ENCODE results near the gene CERKL.

The CERKL gene

DNA sequence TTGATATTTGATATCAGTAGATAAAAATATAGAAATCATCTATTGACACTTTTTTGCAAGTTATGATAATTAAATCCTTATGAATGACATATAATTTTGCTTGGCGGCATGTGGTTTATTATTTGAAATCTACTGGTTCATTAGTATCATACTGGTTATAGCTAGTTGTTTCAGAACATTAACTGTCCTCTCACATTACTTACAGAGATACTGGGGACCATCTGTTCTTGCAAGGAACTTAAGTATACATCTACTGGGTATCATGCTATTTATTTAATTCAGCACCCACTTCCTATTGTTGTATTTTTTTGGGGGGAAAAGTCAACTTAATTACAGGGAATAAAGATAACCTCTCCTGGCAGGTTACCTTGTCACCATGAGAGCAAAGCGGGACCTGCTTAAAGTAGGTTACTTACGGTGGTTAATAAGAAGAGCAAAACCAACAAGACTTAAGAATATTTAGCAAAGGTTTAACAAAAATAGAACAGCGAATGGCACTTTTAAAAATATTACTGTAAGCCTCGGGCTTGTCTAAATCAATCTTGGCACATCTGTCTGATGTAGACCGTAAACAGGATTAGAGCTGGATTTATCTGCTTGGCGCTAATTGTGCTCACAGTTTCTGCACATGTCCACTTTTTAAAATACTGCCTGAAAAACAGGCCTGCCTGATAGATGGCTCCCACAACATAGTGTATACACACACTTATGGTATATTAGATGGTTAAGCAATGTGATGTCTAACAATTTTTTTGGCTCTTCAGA is 41.8 kb downstream of the CERKL start:
- H3K4me3 ChIP-seq (ENCODE audit: low read depth, low read length, poor library complexity, severe bottlenecking) = no peak overlapping the region
- H3K4me2 ChIP-seq (ENCODE audit: low read length) = no peak overlapping the region
- H3K79me2 ChIP-seq (ENCODE audit: insufficient read depth, low read length) = no peaks in the 10 kb centered on the region
- no peaks in the 10 kb centered on the region for H3K36me3 ChIP-seq (ENCODE audit: insufficient read depth, low read length)
- no peak overlapping the region for H3K9ac ChIP-seq (ENCODE audit: low read length)
- no peak overlapping the region for H2AFZ ChIP-seq (ENCODE audit: low read length)
- no peaks in the 10 kb centered on the region for H3F3A ChIP-seq (ENCODE audit: insufficient read depth, low read length)
- no peaks in the 10 kb centered on the region for H4K20me1 ChIP-seq (ENCODE audit: insufficient read depth, low read length)
- H3K4me1 ChIP-seq (ENCODE audit: insufficient read depth, low read length, severe bottlenecking) = no peaks in the 10 kb centered on the region
- TF ChIP-seq EZH2 (IDR thresholded peaks at IDR 0.05; ENCODE audit: borderline replicate concordance, low read length) = no peak
- H3K27me3 ChIP-seq (ENCODE audit: insufficient read depth, low read length) = no peaks in the 10 kb centered on the region
- no peaks in the 10 kb centered on the region for H3K9me3 ChIP-seq (ENCODE audit: low read length)
- no peak overlapping the region for H3K27ac ChIP-seq (ENCODE audit: low read depth, low read length, poor library complexity, severe bottlenecking)
- H3K9me2 ChIP-seq (ENCODE audit: low read depth, low read length) = no peaks in the 10 kb centered on the region

DNA sequence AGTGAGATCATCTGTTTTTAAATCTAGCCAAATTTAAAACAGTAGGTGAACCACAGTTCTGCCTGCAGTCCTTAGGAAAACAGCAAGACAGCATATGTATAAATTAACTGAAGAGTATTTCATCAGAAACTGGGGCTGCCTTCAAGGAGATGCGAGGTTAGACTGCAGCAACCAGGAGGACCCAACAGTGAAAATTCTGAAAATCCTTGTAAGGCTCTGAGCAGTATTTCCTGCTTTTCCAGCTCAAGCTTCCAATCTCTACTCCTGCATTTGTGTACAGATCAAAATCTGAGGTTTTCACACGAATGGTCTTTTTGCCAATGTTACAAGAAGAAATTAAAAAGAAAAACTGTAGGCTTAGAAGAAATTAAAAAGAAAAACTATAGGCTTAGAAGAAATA is 43.7 kb downstream of the CERKL start:
- Histone ChIP-seq H3K9me3 (ENCODE audit: low read length) (no peaks in the 10 kb centered on the region), H3K9me2 (ENCODE audit: low read depth, low read length) (no peaks in the 10 kb centered on the region), H2AFZ (ENCODE audit: low read length) (no peak overlapping the region), H3K4me1 (ENCODE audit: insufficient read depth, low read length, severe bottlenecking) (no peaks in the 10 kb centered on the region), H3F3A (ENCODE audit: insufficient read depth, low read length) (no peaks in the 10 kb centered on the region), H3K27me3 (ENCODE audit: insufficient read depth, low read length) (no peaks in the 10 kb centered on the region), H3K27ac (ENCODE audit: low read depth, low read length, poor library complexity, severe bottlenecking) (no peak overlapping the region), H4K20me1 (ENCODE audit: insufficient read depth, low read length) (no peaks in the 10 kb centered on the region), H3K36me3 (ENCODE audit: insufficient read depth, low read length) (no peaks in the 10 kb centered on the region), H3K79me2 (ENCODE audit: insufficient read depth, low read length) (no peaks in the 10 kb centered on the region), H3K4me2 (ENCODE audit: low read length) (no peak overlapping the region), H3K9ac (ENCODE audit: low read length) (no peak overlapping the region), H3K4me3 (ENCODE audit: low read depth, low read length, poor library complexity, severe bottlenecking) (no peak overlapping the region)
- no peak for TF ChIP-seq EZH2 (IDR thresholded peaks at IDR 0.05; ENCODE audit: borderline replicate concordance, low read length)

DNA sequence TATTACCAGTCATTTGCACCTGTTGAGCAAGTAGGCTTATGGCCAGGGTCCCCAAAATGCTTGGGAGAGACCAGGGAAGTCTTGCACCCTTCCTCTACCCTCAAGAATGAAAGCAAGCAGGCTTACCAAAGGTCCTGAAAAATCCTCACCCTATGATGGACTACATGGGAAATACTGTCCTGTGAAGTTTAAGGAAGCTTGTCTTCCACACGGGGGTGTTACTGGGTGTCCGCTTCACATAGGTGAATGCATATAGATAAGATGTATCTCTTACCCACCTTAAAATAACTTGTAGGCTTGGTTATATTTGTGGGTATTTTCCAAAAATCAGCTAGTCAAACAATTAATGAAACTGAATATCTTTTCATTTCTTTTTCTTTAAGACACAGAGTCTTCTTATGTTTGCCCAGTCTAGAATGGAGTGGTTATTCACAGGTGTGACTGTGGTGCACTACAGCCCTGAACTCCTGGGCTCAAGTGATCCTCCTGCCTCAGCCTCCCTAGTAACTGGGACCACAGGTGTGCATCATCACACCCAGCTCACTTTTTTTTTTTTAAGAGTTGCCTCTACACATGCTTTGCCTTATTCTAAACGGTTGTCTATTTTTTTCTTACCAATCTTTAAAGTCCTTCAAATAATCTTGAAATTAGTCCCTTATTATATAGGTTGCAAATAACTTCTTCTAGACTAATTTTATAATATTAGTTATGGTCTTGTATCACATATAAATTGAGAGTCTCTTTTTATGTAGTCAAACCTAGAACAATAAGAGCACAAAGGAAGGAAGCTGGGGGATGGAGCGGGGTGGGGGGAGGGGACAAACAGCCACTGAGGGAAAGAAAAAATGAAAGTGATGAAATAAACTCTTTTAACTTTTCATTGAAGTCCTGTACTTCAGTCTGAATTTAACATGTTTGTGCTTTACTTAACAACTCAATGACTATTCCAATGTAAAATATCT is 49.0 kb downstream of the CERKL start:
- Histone ChIP-seq H4K20me1 (ENCODE audit: insufficient read depth, low read length) (no peaks in the 10 kb centered on the region), H3K79me2 (ENCODE audit: insufficient read depth, low read length) (no peaks in the 10 kb centered on the region), H3K4me1 (ENCODE audit: insufficient read depth, low read length, severe bottlenecking) (no peaks in the 10 kb centered on the region), H3K27me3 (ENCODE audit: insufficient read depth, low read length) (no peaks in the 10 kb centered on the region), H3K36me3 (ENCODE audit: insufficient read depth, low read length) (no peaks in the 10 kb centered on the region), H3F3A (ENCODE audit: insufficient read depth, low read length) (no peaks in the 10 kb centered on the region), H3K27ac (ENCODE audit: low read depth, low read length, poor library complexity, severe bottlenecking) (no peak overlapping the region), H3K9ac (ENCODE audit: low read length) (no peak overlapping the region), H3K4me3 (ENCODE audit: low read depth, low read length, poor library complexity, severe bottlenecking) (no peak overlapping the region), H3K4me2 (ENCODE audit: low read length) (no peak overlapping the region), H3K9me2 (ENCODE audit: low read depth, low read length) (no peaks in the 10 kb centered on the region), H2AFZ (ENCODE audit: low read length) (no peak overlapping the region), H3K9me3 (ENCODE audit: low read length) (no peaks in the 10 kb centered on the region)
- TF ChIP-seq, protein P1, sequence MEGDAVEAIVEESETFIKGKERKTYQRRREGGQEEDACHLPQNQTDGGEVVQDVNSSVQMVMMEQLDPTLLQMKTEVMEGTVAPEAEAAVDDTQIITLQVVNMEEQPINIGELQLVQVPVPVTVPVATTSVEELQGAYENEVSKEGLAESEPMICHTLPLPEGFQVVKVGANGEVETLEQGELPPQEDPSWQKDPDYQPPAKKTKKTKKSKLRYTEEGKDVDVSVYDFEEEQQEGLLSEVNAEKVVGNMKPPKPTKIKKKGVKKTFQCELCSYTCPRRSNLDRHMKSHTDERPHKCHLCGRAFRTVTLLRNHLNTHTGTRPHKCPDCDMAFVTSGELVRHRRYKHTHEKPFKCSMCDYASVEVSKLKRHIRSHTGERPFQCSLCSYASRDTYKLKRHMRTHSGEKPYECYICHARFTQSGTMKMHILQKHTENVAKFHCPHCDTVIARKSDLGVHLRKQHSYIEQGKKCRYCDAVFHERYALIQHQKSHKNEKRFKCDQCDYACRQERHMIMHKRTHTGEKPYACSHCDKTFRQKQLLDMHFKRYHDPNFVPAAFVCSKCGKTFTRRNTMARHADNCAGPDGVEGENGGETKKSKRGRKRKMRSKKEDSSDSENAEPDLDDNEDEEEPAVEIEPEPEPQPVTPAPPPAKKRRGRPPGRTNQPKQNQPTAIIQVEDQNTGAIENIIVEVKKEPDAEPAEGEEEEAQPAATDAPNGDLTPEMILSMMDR (IDR thresholded peaks at IDR 0.05; ENCODE audit: low read length) = no peak
- TF ChIP-seq EZH2 (IDR thresholded peaks at IDR 0.05; ENCODE audit: borderline replicate concordance, low read length) = no peak

All from OCI-LY1 (cell line).